PC-3 (cell line): ENCODE data around the gene FGF13. TPM values are rescaled to one million over a fixed set of nuclear protein-coding genes. Genes with fewer than 3 reads are reported as not detected.

ENCODE experiments used
- ATAC-seq: fragments of 200-7000 bp; cut with Tn5 transposase; 2 replicates; pipeline ENCODE4 v1.9.1; 2020; ENCODE audit warnings: mild to moderate bottlenecking, moderate library complexity
- BruUV-seq: library from RNA; stranded (reverse); fragments of 400-500 nt; replicated peaks from 2 replicates; lab custom pipeline; 2021; lab: Mats Ljungman, UMichigan
- CTCF ChIA-PET: fragments of 300-600 bp; sonication (Branson Sonifier 250); formaldehyde crosslinking; loops from one replicate; lab custom pipeline; 2022; ENCODE audit warnings: antibody characterized with exemption; lab: Charles Lee
- POLR2A ChIA-PET: fragments of 300-600 bp; sonication (Branson Sonifier 250); formaldehyde crosslinking; loops from one replicate; lab custom pipeline; 2022; ENCODE audit warnings: antibody characterized with exemption; ENCODE audit not compliant: unreplicated experiment; lab: Charles Lee
- DNase-seq: peaks from one replicate; pipeline ENCODE4 v3.0.0-alpha.2; 2015
- H2AFZ ChIP-seq: fragments of 300-600 bp; sonication (generic); 2 replicates; pipeline ENCODE4 v1.6.0; 2016; ENCODE audit warnings: antibody characterized with exemption, low read length
- H3F3A ChIP-seq: fragments of 300-600 bp; sonication (generic); one replicate; pipeline ENCODE4 v1.6.0; 2017; ENCODE audit warnings: antibody characterized with exemption, low read length, control low read depth, mild to moderate bottlenecking; ENCODE audit not compliant: unreplicated experiment
- H3K27ac ChIP-seq: fragments of 300-600 bp; sonication (generic); 2 replicates; pipeline ENCODE4 v1.5.1; 2016; ENCODE audit warnings: mild to moderate bottlenecking, low read length
- H3K27me3 ChIP-seq: fragments of 300-600 bp; sonication (generic); 2 replicates; pipeline ENCODE4 v1.6.1; 2016; ENCODE audit warnings: low read length, mixed read lengths
- H3K36me3 ChIP-seq: fragments of 300-600 bp; sonication (generic); 2 replicates; pipeline ENCODE4 v1.6.1; 2016; ENCODE audit warnings: low read depth, mixed run types, low read length, mixed read lengths
- H3K4me1 ChIP-seq: fragments of 300-600 bp; sonication (generic); 2 replicates; pipeline ENCODE4 v1.5.1; 2016; ENCODE audit warnings: low read length; ENCODE audit not compliant: insufficient read depth
- H3K4me2 ChIP-seq: fragments of 300-600 bp; sonication (generic); 2 replicates; pipeline ENCODE4 v1.6.0; 2016; ENCODE audit warnings: low read length
- H3K4me3 ChIP-seq: fragments of 300-600 bp; sonication (generic); 2 replicates; pipeline ENCODE4 v1.5.1; 2016; ENCODE audit warnings: mild to moderate bottlenecking, low read length, mixed read lengths
- H3K79me2 ChIP-seq: fragments of 300-600 bp; sonication (generic); 2 replicates; pipeline ENCODE4 v1.6.1; 2017; ENCODE audit warnings: low read length, mixed read lengths
- H3K9ac ChIP-seq: fragments of 300-600 bp; sonication (generic); 2 replicates; pipeline ENCODE4 v1.6.0; 2016; ENCODE audit warnings: mild to moderate bottlenecking, low read length
- H3K9me2 ChIP-seq: fragments of 300-600 bp; sonication (generic); replicated peaks from 2 replicates; pipeline ENCODE4 v1.6.1; 2016; ENCODE audit warnings: mixed run types, low read length, mixed read lengths
- H3K9me3 ChIP-seq: fragments of 300-600 bp; sonication (generic); 2 replicates; pipeline ENCODE4 v1.6.1; 2016; ENCODE audit warnings: low read length, mixed read lengths
- H4K20me1 ChIP-seq: fragments of 300-600 bp; sonication (generic); 2 replicates; pipeline ENCODE4 v1.6.1; 2016; ENCODE audit warnings: low read length, mixed read lengths
- CTCF ChIP-seq: fragments of 300-600 bp; sonication (generic); conservative IDR thresholded peaks from 2 replicates; pipeline ENCODE4 v1.5.1; 2017; ENCODE audit warnings: antibody characterized with exemption, low read depth, mild to moderate bottlenecking, low read length
- EZH2 ChIP-seq: fragments of 300-600 bp; sonication (generic); IDR thresholded peaks from one replicate; pipeline ENCODE4 v1.6.1; 2017; ENCODE audit warnings: antibody characterized with exemption, mild to moderate bottlenecking, low read length; ENCODE audit not compliant: unreplicated experiment
- EZH2phosphoT487 ChIP-seq: fragments of 300-600 bp; sonication (generic); IDR thresholded peaks from 2 replicates; pipeline ENCODE4 v1.6.1; 2018; ENCODE audit warnings: mild to moderate bottlenecking, antibody characterized with exemption, low read length, borderline replicate concordance
- intact Hi-C: fragments of 100-400 bp; cut with micrococcal nuclease; formaldehyde crosslinking; loops from 2 replicates; pipeline ENCODE4 v1.9.0; 2023
- total RNA-seq: library from RNA; depleted of rRNA; stranded (reverse); fragments of >200 nt; gene quantifications from 2 replicates; pipeline ENCODE4 v1.2.3, GENCODE V29; 2014

The FGF13 gene
- total RNA-seq, 1 experiment from 2014 or later = 0.47 TPM

DNA sequence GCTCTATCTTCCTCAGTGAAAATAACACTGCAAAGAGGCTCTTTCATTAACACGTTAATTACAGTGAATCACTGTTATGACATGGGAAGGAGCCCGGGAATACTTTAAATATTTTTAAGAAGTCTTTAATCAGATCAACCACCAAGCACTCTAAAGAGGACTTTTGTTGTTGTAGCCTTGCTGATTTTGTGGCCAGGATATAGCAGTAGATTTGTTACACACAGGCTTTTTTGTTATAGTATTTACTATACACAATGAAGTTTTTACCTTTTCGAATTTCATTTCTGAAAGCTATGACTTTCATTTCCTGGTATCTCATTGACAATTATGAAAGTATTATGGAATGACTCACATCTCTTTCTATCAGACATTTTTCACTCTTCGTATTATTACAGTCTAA is 20.3 kb downstream of the FGF13 start:
- ChIA-PET POLR2A (no interaction called here), CTCF (no interaction called here)
- TF ChIP-seq CTCF = no peak
- no peak for TF ChIP-seq EZH2phosphoT487
- no peak for TF ChIP-seq EZH2
- Histone ChIP-seq H3K4me2 (no peak overlapping the region), H3K9ac (no peak overlapping the region), H4K20me1 (no peaks in the 10 kb centered on the region), H3F3A (no peaks in the 10 kb centered on the region), H3K9me3 (no peaks in the 10 kb centered on the region), H3K79me2 (no peaks in the 10 kb centered on the region), H3K4me3 (no peak overlapping the region), H3K27ac (no peak overlapping the region), H3K9me2 (no peaks in the 10 kb centered on the region), H3K4me1 (no peaks in the 10 kb centered on the region), H3K27me3 (peaks cover 12% of the 10 kb centered on the region), H3K36me3 (no peaks in the 10 kb centered on the region), H2AFZ (no peak overlapping the region)
- intact Hi-C loops = no loop called here
- no peak for DNase-seq
- ATAC-seq = no peak
- no TSS peak for BruUV-seq

DNA sequence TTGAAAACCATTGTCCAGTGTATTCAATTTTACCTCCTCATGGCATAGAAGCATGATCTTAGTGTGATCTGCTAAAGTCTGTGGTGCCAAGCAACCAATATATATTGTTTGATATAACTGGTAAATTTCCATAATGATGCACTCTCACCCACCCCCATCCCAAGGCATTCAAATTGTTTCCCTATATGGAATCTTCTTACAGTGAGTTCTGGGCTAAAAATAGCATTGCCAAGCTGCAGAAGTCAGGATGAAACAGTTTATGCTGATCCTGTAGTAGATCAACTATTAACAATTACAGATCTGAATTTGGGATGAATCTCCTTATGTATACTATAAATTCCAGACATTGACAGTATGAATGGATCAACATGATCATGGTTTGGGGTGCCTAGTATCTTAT is 20.9 kb downstream of the FGF13 start:
- Histone ChIP-seq H3K9me2 (no peaks in the 10 kb centered on the region), H3K27me3 (peaks cover 6% of the 10 kb centered on the region), H3K36me3 (no peaks in the 10 kb centered on the region), H4K20me1 (no peaks in the 10 kb centered on the region), H3K9ac (no peak overlapping the region), H3K4me1 (no peaks in the 10 kb centered on the region), H3K9me3 (no peaks in the 10 kb centered on the region), H3K27ac (no peak overlapping the region), H3K4me2 (no peak overlapping the region), H3K79me2 (no peaks in the 10 kb centered on the region), H3K4me3 (no peak overlapping the region), H3F3A (no peaks in the 10 kb centered on the region), H2AFZ (no peak overlapping the region)
- no peak for DNase-seq
- TF ChIP-seq EZH2phosphoT487 (no peak), CTCF (no peak)
- intact Hi-C loops = no loop called here
- no peak for ATAC-seq
- ChIA-PET CTCF (no interaction called here), POLR2A (no interaction called here)
- BruUV-seq = no TSS peak

- no TSS peak for BruUV-seq
- Histone ChIP-seq H4K20me1 (no peaks in the 10 kb centered on the region), H2AFZ (no peak overlapping the region), H3K9me3 (no peaks in the 10 kb centered on the region), H3K27ac (no peak overlapping the region), H3K4me2 (no peak overlapping the region), H3K4me1 (no peaks in the 10 kb centered on the region), H3K9me2 (no peaks in the 10 kb centered on the region), H3K36me3 (no peaks in the 10 kb centered on the region), H3K4me3 (no peak overlapping the region), H3F3A (no peaks in the 10 kb centered on the region), H3K27me3 (no peaks in the 10 kb centered on the region), H3K9ac (no peak overlapping the region), H3K79me2 (no peaks in the 10 kb centered on the region)
- TF ChIP-seq EZH2phosphoT487 = no peak
- TF ChIP-seq CTCF = no peak
- no peak for TF ChIP-seq EZH2
- CTCF ChIA-PET = no interaction called here
- intact Hi-C loops = no loop called here
- no peak for DNase-seq
- POLR2A ChIA-PET = no interaction called here
- no peak for ATAC-seq
These were observed 27.9 kb downstream of the FGF13 start for GRCh38 chrX:138683600-138683999.
